IPS-11a (cell line): ENCODE results near the gene VSIG2.

Experiments used
- H3K4me3 ChIP-seq: one replicate; pipeline ENCODE4 v1.5.1; 2013; ENCODE audit warnings: low read depth, low read length, control low read depth

The VSIG2 gene

GRCh38 chr11:124725719-124726105, 26.3 kb downstream of the VSIG2 start:
- H3K4me3 ChIP-seq: no peak overlapping the region

- no peak overlapping the region for H3K4me3 ChIP-seq
Measured at GRCh38 chr11:124724979-124725718, 26.9 kb downstream of the VSIG2 start.

GRCh38 chr11:124722176-124722575, 29.9 kb downstream of the VSIG2 start:
- no peak overlapping the region for H3K4me3 ChIP-seq

GRCh38 chr11:124719534-124719933, 32.5 kb downstream of the VSIG2 start:
- no peak overlapping the region for H3K4me3 ChIP-seq

GRCh38 chr11:124718801-124719200, 33.3 kb downstream of the VSIG2 start:
- H3K4me3 ChIP-seq: no peak overlapping the region

- peak overlapping the region; percentile 30 for H3K4me3 ChIP-seq
Measured at GRCh38 chr11:124717786-124718651, 34.0 kb downstream of the VSIG2 start.

- no peak overlapping the region for H3K4me3 ChIP-seq
Measured at GRCh38 chr11:124717421-124717785, 34.7 kb downstream of the VSIG2 start.

GRCh38 chr11:124716591-124716990, 35.5 kb downstream of the VSIG2 start:
- H3K4me3 ChIP-seq: no peak overlapping the region

GRCh38 chr11:124712392-124712791, 39.7 kb downstream of the VSIG2 start:
- H3K4me3 ChIP-seq: no peak overlapping the region

GRCh38 chr11:124707829-124708228, 44.2 kb downstream of the VSIG2 start:
- no peak overlapping the region for H3K4me3 ChIP-seq

- no peak overlapping the region for H3K4me3 ChIP-seq
Measured at GRCh38 chr11:124700028-124700427, 52.0 kb downstream of the VSIG2 start.

GRCh38 chr11:124699547-124699946, 52.5 kb downstream of the VSIG2 start:
- no peak overlapping the region for H3K4me3 ChIP-seq
